Epithelial cell of esophagus (primary cell): ENCODE results near the gene ZNF302.

Experiments
- DNase-seq: peaks from one replicate; pipeline ENCODE4 v3.0.0; 2010; ENCODE audit warnings: low read depth
- H3K4me3 ChIP-seq: 2 replicates; pipeline ENCODE4 v1.5.1; 2011; ENCODE audit warnings: mild to moderate bottlenecking, low read length, control low read depth
- TF ChIP-seq, protein P1 (sequence below): IDR thresholded peaks from 2 replicates; pipeline ENCODE4 v1.5.1; 2011; ENCODE audit warnings: low read depth, mild to moderate bottlenecking, low read length, control low read depth, inconsistent platforms; ENCODE audit not compliant: insufficient read depth; ENCODE audit errors: missing control alignments

Gene ZNF302

DNA sequence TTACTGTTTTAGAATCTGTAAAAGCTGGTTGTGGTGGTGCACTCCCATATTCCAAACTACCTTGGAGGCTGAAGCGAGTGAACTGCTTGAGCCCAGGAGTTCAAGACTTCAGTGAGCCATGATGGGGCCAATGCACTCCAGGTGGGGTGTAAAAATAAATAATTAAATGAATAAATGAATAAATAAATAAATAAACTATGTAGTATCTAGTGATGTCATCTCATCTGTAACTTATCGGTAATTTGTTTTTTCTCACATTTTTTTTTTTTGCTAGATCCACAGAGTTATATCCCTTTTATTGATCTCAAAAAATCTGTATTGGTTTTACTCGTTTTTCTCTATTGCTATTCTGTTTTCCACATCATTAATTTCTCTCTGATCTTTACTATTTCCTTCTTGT, 5.5 kb upstream of the ZNF302 start:
- DNase-seq = no peak
- no peak overlapping the region for H3K4me3 ChIP-seq
- TF ChIP-seq, protein P1, sequence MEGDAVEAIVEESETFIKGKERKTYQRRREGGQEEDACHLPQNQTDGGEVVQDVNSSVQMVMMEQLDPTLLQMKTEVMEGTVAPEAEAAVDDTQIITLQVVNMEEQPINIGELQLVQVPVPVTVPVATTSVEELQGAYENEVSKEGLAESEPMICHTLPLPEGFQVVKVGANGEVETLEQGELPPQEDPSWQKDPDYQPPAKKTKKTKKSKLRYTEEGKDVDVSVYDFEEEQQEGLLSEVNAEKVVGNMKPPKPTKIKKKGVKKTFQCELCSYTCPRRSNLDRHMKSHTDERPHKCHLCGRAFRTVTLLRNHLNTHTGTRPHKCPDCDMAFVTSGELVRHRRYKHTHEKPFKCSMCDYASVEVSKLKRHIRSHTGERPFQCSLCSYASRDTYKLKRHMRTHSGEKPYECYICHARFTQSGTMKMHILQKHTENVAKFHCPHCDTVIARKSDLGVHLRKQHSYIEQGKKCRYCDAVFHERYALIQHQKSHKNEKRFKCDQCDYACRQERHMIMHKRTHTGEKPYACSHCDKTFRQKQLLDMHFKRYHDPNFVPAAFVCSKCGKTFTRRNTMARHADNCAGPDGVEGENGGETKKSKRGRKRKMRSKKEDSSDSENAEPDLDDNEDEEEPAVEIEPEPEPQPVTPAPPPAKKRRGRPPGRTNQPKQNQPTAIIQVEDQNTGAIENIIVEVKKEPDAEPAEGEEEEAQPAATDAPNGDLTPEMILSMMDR = no peak

DNA sequence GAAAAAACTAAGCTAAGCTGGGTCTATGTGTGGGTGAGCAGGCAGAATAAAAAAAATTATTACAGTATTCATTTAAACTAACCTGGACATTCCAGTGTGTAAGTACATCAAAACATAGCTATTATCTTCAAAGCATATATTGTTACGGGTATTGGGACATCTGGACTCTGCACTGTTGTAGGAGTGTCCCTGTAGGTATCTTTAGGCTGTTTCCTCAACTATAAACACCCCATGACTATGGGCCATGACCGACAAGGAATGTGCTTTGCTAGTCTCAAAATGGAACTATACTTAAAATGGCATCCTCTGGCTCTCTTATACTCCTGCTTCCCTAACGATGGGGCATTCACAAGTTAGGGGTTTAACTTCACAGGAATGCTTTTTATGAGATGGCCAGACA, 3.9 kb upstream of the ZNF302 start:
- no peak for DNase-seq
- H3K4me3 ChIP-seq = no peak overlapping the region
- TF ChIP-seq, protein P1 = no peak

DNA sequence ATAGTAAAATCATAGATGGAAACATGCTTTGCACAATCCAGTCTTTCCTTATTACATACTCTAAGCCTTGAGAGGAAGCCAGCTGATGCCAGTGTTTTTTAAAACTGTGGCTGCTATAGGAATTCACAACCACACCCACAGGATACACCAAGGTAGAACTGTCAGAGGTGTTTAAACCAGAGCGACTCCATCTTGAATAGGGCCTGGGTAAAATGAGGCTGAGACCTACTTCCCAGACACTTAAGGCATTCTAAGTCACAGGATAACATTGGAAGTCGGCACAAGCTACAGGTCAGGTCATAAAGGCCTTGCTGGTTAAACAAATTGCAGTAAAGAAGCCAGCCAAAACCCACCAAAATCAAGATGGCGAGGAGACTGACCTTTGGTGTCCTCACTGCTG, 2.2 kb upstream of the ZNF302 start:
- TF ChIP-seq, protein P1 = no peak
- no peak overlapping the region for H3K4me3 ChIP-seq
- DNase-seq = no peak

DNA sequence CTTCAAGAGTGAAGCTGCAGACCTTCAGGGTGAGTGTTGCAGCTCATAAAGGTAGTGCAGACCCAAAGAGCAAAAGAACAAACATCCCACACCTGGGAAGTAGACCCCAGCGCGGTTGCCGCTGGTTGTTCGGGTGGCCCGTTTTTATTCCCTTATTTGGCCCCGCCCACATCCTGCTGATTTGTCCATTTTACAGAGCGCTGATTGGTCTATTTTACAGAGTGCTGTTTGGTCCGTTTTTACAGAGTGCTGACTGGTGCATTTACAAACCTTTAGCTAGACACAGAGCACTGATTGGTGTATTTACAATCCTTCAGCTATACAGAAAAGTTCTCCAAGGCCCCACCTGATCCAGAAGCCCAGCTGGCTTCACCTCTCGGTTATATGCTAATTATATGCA, 1.6 kb upstream of the ZNF302 start:
- DNase-seq = no peak
- TF ChIP-seq, protein P1 = no peak
- no peak overlapping the region for H3K4me3 ChIP-seq

DNA sequence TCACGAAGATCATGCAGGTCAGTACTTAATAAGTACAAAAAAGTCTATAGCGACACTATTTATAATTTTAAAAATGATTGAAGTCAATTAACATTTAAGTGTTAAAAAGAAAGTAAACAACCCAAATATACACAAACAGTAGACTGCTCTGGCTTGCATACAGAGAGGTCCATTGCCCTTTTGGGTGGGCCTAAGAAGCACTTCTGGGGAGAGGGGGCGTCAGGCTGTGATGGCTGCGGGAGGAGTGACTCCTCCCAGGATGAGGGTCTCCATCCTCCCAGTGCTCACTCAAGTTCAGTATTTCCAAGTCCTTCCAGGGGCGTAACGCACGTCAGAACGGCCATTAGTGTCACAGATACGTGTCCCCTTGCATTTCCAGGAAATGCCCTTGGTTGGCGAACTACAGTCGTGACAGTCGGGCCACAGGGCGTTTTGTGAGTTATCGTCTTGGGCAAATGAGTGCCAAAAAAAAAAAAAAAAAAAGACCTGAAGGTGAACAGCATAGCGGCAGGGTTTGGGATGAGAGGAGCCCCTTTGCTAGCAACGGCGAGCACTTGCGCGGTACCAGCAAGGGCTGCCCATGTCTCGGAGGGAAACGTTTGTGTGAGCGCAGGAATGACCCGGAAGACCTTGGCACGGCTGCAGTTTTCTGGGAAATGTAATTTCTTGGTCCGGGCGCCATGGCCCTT, 637 bp upstream of the ZNF302 start, which contains the start of gene SCGB2B2:
Gene SCGB2B2, minus strand, starts transcription at position 463 of the 689 bp plus-strand sequence. CDS start 82,596 bp downstream, outside the sequence.
- TF ChIP-seq, protein P1 = no peak
- peak within 1 kb of the TSS; percentile 82 for H3K4me3 ChIP-seq
- no peak for DNase-seq

DNA sequence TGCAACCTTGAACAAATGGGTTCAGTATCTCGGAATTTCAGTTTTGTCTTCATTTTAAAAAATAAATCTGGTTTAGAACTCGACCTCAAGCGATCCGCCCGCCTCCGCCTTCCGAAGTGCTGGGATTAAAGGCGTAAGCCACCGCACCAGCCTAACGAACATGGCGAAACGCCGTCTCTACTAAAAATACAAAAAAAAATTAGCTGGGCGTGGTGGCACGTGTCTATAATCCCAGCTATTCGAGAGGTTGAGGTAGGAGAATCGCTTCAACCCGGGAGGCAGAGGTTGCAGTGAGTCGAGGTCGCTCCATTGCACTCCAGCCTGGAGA, 571 bp downstream of the ZNF302 start:
- no peak for DNase-seq
- H3K4me3 ChIP-seq = peak overlapping the region; percentile 82

DNA sequence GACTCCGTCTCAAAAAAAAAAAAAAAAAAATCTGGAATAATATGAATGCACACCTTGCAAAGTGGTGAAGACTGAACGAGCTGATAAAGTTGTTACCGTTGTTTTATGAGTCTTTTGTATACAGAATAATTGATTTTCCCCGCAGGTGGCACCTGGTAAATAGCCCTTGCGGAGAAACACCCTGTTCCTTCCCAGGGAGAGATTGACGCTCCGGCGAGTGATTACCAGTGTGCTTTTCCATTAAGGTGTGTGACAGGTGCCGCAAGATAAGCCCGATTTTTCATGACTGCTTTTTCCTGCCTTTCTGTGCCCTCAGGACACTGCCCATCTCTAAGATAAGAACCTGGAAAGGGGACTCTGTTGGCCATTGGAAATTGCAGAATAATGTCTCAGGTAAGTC, 943 bp downstream of the ZNF302 start:
- H3K4me3 ChIP-seq = peak overlapping the region; percentile 82
- DNase-seq = no peak
- TF ChIP-seq, protein P1 = no peak

More for the DNA sequence above, 571 bp downstream of the ZNF302 start:
- TF ChIP-seq, protein P1 = no peak
